ENCODE data around the gene TMEM178B.

The TMEM178B gene

GRCh38 chr7:141497391-141497790, 423.5 kb downstream of the TMEM178B start:
- DNase-seq (ENCODE audit: low spot score in 2 of 2) (no peak), ATAC-seq (replicated peaks; ENCODE audit: extremely low read depth, poor library complexity, severe bottlenecking) (no peak)
- Mint-ChIP-seq H3K4me1 (no peaks in the 10 kb centered on the region), H3K27me3 (peaks cover 61% of the 10 kb centered on the region), H3K9me3 (no peaks in the 10 kb centered on the region), H3K36me3 (ENCODE audit: insufficient read depth) (peaks cover 2% of the 10 kb centered on the region), H3K27ac (ENCODE audit: low read depth) (no peak overlapping the region), H3K4me3 (no peak overlapping the region)

DNA sequence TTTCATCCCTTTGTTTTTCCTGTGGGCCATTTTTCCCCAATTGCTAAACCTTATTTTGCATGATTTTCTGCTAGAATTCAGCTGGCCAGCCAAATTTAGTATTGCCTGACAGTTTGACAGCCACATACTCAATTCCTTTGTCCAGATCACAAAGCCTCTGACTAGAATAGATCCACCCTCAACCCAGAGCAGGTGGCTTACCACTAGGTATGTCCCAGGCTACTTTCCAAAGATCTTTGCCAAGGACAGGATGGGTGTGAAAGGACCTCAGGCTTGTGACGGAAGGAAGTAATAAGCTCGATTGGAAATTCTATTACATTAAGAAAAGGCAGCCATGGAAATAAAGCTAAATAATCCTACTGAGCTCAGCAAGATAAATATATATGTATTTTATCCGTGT, 426.7 kb downstream of the TMEM178B start:
- ATAC-seq (replicated peaks; ENCODE audit: extremely low read depth, poor library complexity, severe bottlenecking), result no peak
- Mint-ChIP-seq H3K27ac (ENCODE audit: low read depth) (no peak overlapping the region), H3K27me3 (peaks cover 51% of the 10 kb centered on the region), H3K4me3 (no peak overlapping the region), H3K9me3 (no peaks in the 10 kb centered on the region), H3K36me3 (ENCODE audit: insufficient read depth) (no peaks in the 10 kb centered on the region), H3K4me1 (no peaks in the 10 kb centered on the region)
- no peak for DNase-seq (ENCODE audit: low spot score in 2 of 2)

DNA sequence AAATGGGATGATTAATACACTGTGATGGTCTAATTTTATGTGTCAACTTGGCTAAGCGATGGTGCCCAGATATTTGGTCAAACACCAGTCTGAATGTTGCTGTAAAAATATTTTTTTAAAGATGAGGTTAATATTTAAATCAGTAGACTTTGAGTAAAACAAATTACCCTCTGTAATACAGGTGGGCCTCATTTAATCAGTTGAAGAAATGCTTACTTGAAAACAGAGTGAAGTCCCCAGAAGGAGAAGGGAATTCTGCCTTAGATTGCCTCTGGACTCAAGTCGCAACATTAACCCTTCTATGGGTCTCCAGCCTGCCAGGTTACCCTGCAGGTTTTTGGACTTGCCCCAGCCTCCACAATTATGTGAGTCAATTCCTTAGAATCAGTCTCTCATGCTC, 427.6 kb downstream of the TMEM178B start:
- Mint-ChIP-seq H3K4me3 (no peak overlapping the region), H3K27ac (ENCODE audit: low read depth) (no peak overlapping the region), H3K36me3 (ENCODE audit: insufficient read depth) (no peaks in the 10 kb centered on the region), H3K27me3 (peaks cover 51% of the 10 kb centered on the region), H3K4me1 (no peaks in the 10 kb centered on the region), H3K9me3 (no peaks in the 10 kb centered on the region)
- no peak for ATAC-seq (replicated peaks; ENCODE audit: extremely low read depth, poor library complexity, severe bottlenecking)
- DNase-seq (ENCODE audit: low spot score in 2 of 2), result no peak

GRCh38 chr7:141511316-141511675, 437.4 kb downstream of the TMEM178B start:
- H3K27ac Mint-ChIP-seq (ENCODE audit: low read depth), result no peak overlapping the region
- DNase-seq (ENCODE audit: low spot score in 2 of 2) (no peak), ATAC-seq (replicated peaks; ENCODE audit: extremely low read depth, poor library complexity, severe bottlenecking) (no peak)
- peaks cover 3% of the 10 kb centered on the region for H3K36me3 Mint-ChIP-seq (ENCODE audit: insufficient read depth)
- H3K4me3 Mint-ChIP-seq, result peak overlapping the region; percentile 32
- H3K4me1 Mint-ChIP-seq, result peaks cover 7% of the 10 kb centered on the region
- peaks cover 72% of the 10 kb centered on the region for H3K27me3 Mint-ChIP-seq
- H3K9me3 Mint-ChIP-seq, result peaks cover 5% of the 10 kb centered on the region

- Mint-ChIP-seq H3K4me3 (peak overlapping the region; percentile 32), H3K4me1 (peaks cover 7% of the 10 kb centered on the region), H3K9me3 (peaks cover 5% of the 10 kb centered on the region), H3K27me3 (peaks cover 77% of the 10 kb centered on the region), H3K36me3 (ENCODE audit: insufficient read depth) (peaks cover 3% of the 10 kb centered on the region), H3K27ac (ENCODE audit: low read depth) (no peak overlapping the region)
- no peak for DNase-seq (ENCODE audit: low spot score in 2 of 2)
- no peak for ATAC-seq (replicated peaks; ENCODE audit: extremely low read depth, poor library complexity, severe bottlenecking)
These were observed 438.0 kb downstream of the TMEM178B start for GRCh38 chr7:141511676-141512396.

- Mint-ChIP-seq H3K27me3 (peaks cover 85% of the 10 kb centered on the region), H3K4me1 (peaks cover 7% of the 10 kb centered on the region), H3K27ac (ENCODE audit: low read depth) (no peak overlapping the region)
These were observed 438.7 kb downstream of the TMEM178B start for GRCh38 chr7:141512597-141512996.

DNA sequence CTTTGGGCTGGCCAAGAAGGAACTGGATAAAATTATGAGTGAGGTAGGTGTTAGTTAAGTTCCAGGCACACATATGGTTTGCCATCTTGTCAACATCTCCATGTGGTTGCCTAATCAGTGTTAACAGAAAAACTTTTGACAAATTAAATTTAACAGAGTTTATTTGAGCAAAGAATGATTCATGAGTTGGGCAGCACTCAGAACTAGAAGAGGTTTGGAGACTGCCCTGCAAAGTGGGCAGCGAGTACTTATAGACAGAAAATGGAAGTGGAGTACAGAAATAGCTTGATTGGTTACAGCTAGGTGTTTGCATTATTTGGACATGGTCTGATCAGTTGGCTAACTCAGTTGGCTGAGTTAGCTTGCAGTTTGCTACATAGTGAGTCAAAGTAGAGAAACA, 439.9 kb downstream of the TMEM178B start:
- ATAC-seq (replicated peaks; ENCODE audit: extremely low read depth, poor library complexity, severe bottlenecking) (no peak), DNase-seq (ENCODE audit: low spot score in 2 of 2) (no peak)
- Mint-ChIP-seq H3K27ac (ENCODE audit: low read depth) (no peak overlapping the region), H3K36me3 (ENCODE audit: insufficient read depth) (peaks cover 3% of the 10 kb centered on the region), H3K9me3 (peaks cover 5% of the 10 kb centered on the region), H3K4me3 (no peak overlapping the region), H3K4me1 (peaks cover 7% of the 10 kb centered on the region), H3K27me3 (peaks cover 81% of the 10 kb centered on the region)

More at GRCh38 chr7:141512597-141512996, 438.7 kb downstream of the TMEM178B start:
- DNase-seq (ENCODE audit: low spot score in 2 of 2) (no peak), ATAC-seq (replicated peaks; ENCODE audit: extremely low read depth, poor library complexity, severe bottlenecking) (no peak)
- H3K36me3 Mint-ChIP-seq (ENCODE audit: insufficient read depth), result peaks cover 3% of the 10 kb centered on the region
- H3K4me3 Mint-ChIP-seq, result peak overlapping the region; percentile 32
- peaks cover 5% of the 10 kb centered on the region for H3K9me3 Mint-ChIP-seq

DNA sequence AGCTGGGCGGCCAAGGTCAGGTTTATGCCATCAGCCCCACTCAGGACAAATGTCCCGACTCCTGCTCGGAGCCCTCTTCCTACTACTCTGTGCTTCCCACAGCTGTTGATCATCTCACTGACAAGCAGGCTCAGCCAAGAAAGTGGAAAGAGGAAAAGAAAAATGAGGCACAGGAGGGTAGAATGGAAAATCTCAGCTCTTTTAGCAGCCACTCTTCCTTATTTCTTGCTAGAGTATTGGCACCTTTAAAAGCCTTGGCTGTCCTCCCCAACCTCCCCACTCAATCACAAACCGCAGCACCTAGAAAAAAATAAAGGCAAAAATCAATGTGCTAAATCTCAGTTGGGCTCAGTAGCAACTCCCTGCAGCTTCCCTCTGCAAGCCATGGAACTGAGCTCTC, 442.1 kb downstream of the TMEM178B start:
- H3K4me3 Mint-ChIP-seq, result no peak overlapping the region
- DNase-seq (ENCODE audit: low spot score in 2 of 2) (no peak), ATAC-seq (replicated peaks; ENCODE audit: extremely low read depth, poor library complexity, severe bottlenecking) (no peak)
- H3K27ac Mint-ChIP-seq (ENCODE audit: low read depth), result no peak overlapping the region
- H3K4me1 Mint-ChIP-seq, result peaks cover 7% of the 10 kb centered on the region
- H3K9me3 Mint-ChIP-seq, result peaks cover 5% of the 10 kb centered on the region
- peaks cover 67% of the 10 kb centered on the region for H3K27me3 Mint-ChIP-seq
- H3K36me3 Mint-ChIP-seq (ENCODE audit: insufficient read depth), result peaks cover 3% of the 10 kb centered on the region

GRCh38 chr7:141519623-141520022, 445.8 kb downstream of the TMEM178B start:
- ATAC-seq (replicated peaks; ENCODE audit: extremely low read depth, poor library complexity, severe bottlenecking) (no peak), DNase-seq (ENCODE audit: low spot score in 2 of 2) (no peak)
- peaks cover 3% of the 10 kb centered on the region for H3K36me3 Mint-ChIP-seq (ENCODE audit: insufficient read depth)
- H3K27me3 Mint-ChIP-seq, result peaks cover 38% of the 10 kb centered on the region
- no peak overlapping the region for H3K4me3 Mint-ChIP-seq
- H3K27ac Mint-ChIP-seq (ENCODE audit: low read depth), result no peak overlapping the region
- no peaks in the 10 kb centered on the region for H3K9me3 Mint-ChIP-seq
- H3K4me1 Mint-ChIP-seq, result no peaks in the 10 kb centered on the region

GRCh38 chr7:141522657-141523342, 448.9 kb downstream of the TMEM178B start:
- Mint-ChIP-seq H3K27me3 (peaks cover 25% of the 10 kb centered on the region), H3K27ac (ENCODE audit: low read depth) (no peak overlapping the region), H3K36me3 (ENCODE audit: insufficient read depth) (peaks cover 1% of the 10 kb centered on the region), H3K9me3 (no peaks in the 10 kb centered on the region), H3K4me3 (no peak overlapping the region), H3K4me1 (no peaks in the 10 kb centered on the region)
- DNase-seq (ENCODE audit: low spot score in 2 of 2), result no peak
- ATAC-seq (replicated peaks; ENCODE audit: extremely low read depth, poor library complexity, severe bottlenecking), result no peak

DNA sequence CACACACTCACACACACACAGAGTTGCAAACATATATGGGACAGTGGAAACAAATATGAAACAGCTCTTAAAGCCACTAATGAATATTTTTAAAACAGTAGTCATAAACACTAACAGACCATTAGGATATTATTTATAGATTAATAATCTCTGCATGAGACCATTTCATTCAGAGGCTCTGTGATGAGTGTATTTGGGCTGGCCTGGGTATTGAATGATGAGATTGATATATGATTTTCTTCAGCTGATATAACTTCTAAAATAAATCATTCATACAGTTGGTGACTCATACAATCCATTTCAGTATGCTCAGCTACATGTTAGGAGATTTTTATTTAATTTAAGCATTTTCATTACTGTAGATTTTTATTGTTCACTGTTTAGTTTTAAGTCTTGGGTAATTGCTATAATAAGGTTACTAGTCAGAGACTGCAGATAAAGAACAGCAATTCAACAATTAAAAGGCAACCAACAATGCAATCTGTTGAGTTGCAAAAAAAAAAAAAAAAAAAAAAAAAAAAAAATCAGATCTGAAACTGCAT, 452.2 kb downstream of the TMEM178B start:
- no peak overlapping the region for H3K4me3 Mint-ChIP-seq
- H3K9me3 Mint-ChIP-seq, result no peaks in the 10 kb centered on the region
- DNase-seq (ENCODE audit: low spot score in 2 of 2) (no peak), ATAC-seq (replicated peaks; ENCODE audit: extremely low read depth, poor library complexity, severe bottlenecking) (no peak)
- peaks cover 1% of the 10 kb centered on the region for H3K36me3 Mint-ChIP-seq (ENCODE audit: insufficient read depth)
- peaks cover 29% of the 10 kb centered on the region for H3K27me3 Mint-ChIP-seq
- no peaks in the 10 kb centered on the region for H3K4me1 Mint-ChIP-seq
- no peak overlapping the region for H3K27ac Mint-ChIP-seq (ENCODE audit: low read depth)

GRCh38 chr7:141527076-141527475, 453.2 kb downstream of the TMEM178B start:
- ATAC-seq (replicated peaks; ENCODE audit: extremely low read depth, poor library complexity, severe bottlenecking) (no peak), DNase-seq (ENCODE audit: low spot score in 2 of 2) (no peak)
- Mint-ChIP-seq H3K4me1 (no peaks in the 10 kb centered on the region), H3K9me3 (no peaks in the 10 kb centered on the region), H3K4me3 (no peak overlapping the region), H3K27me3 (peaks cover 29% of the 10 kb centered on the region), H3K27ac (ENCODE audit: low read depth) (no peak overlapping the region), H3K36me3 (ENCODE audit: insufficient read depth) (peaks cover 1% of the 10 kb centered on the region)

- DNase-seq (ENCODE audit: low spot score in 2 of 2) (no peak), ATAC-seq (replicated peaks; ENCODE audit: extremely low read depth, poor library complexity, severe bottlenecking) (no peak)
- H3K4me1 Mint-ChIP-seq, result no peaks in the 10 kb centered on the region
- H3K36me3 Mint-ChIP-seq (ENCODE audit: insufficient read depth), result peaks cover 1% of the 10 kb centered on the region
- peaks cover 29% of the 10 kb centered on the region for H3K27me3 Mint-ChIP-seq
- no peaks in the 10 kb centered on the region for H3K9me3 Mint-ChIP-seq
- no peak overlapping the region for H3K27ac Mint-ChIP-seq (ENCODE audit: low read depth)
- no peak overlapping the region for H3K4me3 Mint-ChIP-seq
These were observed 454.5 kb downstream of the TMEM178B start for GRCh38 chr7:141528399-141528798.

All from central memory CD8-positive, alpha-beta T cell (primary cell).